Mesodermal cell (in vitro differentiated cells): ENCODE measurements around the gene CHD6.

Experiments used
- H3K27ac ChIP-seq: 2 replicates; pipeline ENCODE4 v1.7.0; 2013; ENCODE audit warnings: mild to moderate bottlenecking, low read depth, low read length, moderate library complexity; ENCODE audit not compliant: severe bottlenecking
- H3K36me3 ChIP-seq: 2 replicates; pipeline ENCODE4 v1.7.1; 2013; ENCODE audit warnings: mild to moderate bottlenecking, low read length, moderate library complexity; ENCODE audit not compliant: control insufficient read depth, insufficient read depth
- H3K4me1 ChIP-seq: one replicate; pipeline ENCODE4 v1.7.1; 2013; ENCODE audit warnings: mild to moderate bottlenecking, low read length; ENCODE audit not compliant: insufficient read depth, control insufficient read depth, poor library complexity, severe bottlenecking
- H3K4me3 ChIP-seq: 2 replicates; pipeline ENCODE4 v1.7.0; 2013; ENCODE audit warnings: low read length, control low read depth, mild to moderate bottlenecking; ENCODE audit not compliant: insufficient read depth, poor library complexity, severe bottlenecking; ENCODE audit errors: extremely low read depth
- H3K9me3 ChIP-seq: 2 replicates; pipeline ENCODE4 v1.7.1; 2013; ENCODE audit warnings: mild to moderate bottlenecking, low read length, moderate library complexity; ENCODE audit not compliant: control insufficient read depth
- WGBS, 2 experiments: methylation state at CpG; one replicate each; pipeline ENCODE4 v1.1.5; 2013; ENCODE audit warnings: missing lambda C conversion rate in 2 of 2; ENCODE audit not compliant: insufficient coverage in 2 of 2; 5-methylcytosine and 5-hydroxymethylcytosine counted together

Gene CHD6

DNA sequence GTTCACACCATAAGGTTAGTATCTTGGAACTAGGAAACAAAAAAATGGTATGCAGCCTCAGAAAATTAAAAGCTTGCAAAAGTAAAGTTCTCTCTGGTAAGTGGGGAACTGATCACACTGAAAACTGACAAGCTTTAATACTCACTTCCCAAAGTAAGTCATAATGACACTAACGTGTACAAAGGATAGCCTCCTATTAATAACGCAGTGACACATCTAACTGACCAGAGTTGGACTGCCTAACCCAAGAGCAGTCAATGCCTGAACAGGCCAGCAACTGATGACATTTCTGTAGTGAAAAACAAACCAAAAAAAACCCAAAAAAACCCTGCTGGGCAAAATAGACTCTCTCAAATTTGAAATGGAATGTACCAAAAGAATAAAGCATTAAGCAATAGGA, 30.7 kb downstream of the CHD6 start:
- no peaks in the 10 kb centered on the region for H3K4me1 ChIP-seq
- H3K36me3 ChIP-seq: peaks cover 10% of the 10 kb centered on the region
- 95% methylated on average over 2 of the region's 2 CpGs; no CpG with 5 or more reads in 1 of the 2 experiments for WGBS, 2 experiments
- peaks cover 30% of the 10 kb centered on the region for H3K9me3 ChIP-seq
- H3K4me3 ChIP-seq: no peak overlapping the region
- H3K27ac ChIP-seq: no peak overlapping the region

DNA sequence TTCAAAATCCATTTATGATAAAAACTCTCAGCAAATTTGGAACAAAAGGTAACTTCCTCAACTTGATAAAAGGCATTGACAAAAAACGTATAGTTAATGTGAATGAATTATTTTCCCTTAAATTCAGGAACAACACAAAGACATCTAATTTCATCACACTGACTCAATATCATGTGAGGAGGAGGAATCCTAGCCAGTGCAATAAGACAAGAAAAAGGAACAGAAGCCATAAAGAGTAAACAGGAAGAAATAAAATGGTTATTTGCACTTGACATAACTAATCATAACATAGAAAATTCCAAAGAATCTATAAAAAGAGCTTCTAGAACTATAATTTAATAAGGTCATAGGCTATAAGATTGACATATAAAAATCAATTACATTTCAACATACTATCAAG, 31.4 kb downstream of the CHD6 start:
- H3K9me3 ChIP-seq: peaks cover 28% of the 10 kb centered on the region
- no peak overlapping the region for H3K4me3 ChIP-seq
- no CpG with 5 or more reads among the region's 1 CpG for WGBS, 2 experiments
- H3K27ac ChIP-seq: no peak overlapping the region
- H3K36me3 ChIP-seq: peaks cover 10% of the 10 kb centered on the region
- H3K4me1 ChIP-seq: no peaks in the 10 kb centered on the region

DNA sequence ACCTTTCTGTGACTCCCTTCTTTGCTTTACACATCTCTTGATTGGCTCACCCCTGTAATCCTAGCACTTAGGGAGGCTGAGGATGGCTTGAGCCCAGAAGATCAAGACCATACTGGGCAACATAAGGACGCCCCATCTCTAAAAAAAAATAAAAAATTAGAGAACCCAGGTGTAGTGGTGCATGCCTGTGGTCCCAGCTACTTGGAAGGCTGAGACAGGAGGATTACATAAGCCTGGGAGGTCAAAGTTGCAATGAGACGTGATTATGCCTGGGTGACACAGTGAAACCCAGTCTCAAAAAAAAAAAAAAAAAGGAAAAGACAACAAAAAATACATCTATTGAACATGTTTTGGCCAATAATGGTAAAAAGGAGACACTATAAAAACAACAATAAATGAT, 37.8 kb downstream of the CHD6 start:
- H3K4me1 ChIP-seq: peaks cover 6% of the 10 kb centered on the region
- H3K9me3 ChIP-seq: peaks cover 4% of the 10 kb centered on the region
- no peak overlapping the region for H3K27ac ChIP-seq
- WGBS, 2 experiments: no CpG with 5 or more reads among the region's 2 CpGs
- no peak overlapping the region for H3K4me3 ChIP-seq
- H3K36me3 ChIP-seq: no peaks in the 10 kb centered on the region

DNA sequence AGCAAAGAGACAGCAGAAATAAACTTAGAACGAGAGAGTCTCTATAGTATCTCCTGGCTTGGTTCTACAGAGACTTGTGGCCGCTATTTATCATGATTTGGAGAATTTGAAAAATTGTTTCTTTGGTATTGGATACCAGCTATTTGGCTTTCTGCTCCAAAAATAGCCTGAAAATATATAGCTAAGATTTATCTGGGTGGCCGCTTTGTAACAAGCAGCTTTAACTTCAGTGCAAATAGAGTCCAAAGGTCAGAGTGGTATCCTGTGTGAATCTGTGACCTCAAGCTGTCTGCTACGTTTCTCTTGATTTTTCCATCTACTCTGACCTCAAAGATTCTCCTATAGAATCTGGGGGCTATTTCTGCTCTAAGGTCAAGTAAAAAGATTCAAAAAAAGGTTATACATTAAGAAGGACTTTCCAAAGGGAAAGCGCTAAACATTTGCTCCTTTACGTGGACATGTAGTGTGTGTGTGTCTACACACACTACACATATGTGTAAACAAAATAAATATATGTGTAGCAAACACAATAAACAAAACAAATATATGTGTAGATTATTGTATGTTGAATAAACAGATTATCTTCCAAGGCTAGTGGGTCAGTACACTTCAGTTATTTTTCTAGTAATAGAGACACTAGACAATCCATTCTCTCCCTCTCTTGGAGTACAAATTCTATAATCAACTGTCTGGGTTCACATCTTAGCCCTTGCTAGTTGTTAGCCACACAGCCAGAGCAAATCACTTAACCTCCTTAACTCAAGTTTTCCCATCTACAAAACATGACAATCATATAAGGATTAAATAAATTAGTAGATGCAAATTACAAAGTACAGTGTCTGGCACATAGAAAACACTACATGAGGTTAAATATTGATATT, 40.8 kb downstream of the CHD6 start:
- no peak overlapping the region for H3K27ac ChIP-seq
- WGBS, 2 experiments: 100% methylated on average over 2 to 3 of the region's 6 CpGs
- H3K9me3 ChIP-seq: peaks cover 5% of the 10 kb centered on the region
- H3K36me3 ChIP-seq: no peaks in the 10 kb centered on the region
- H3K4me1 ChIP-seq: peaks cover 10% of the 10 kb centered on the region
- no peak overlapping the region for H3K4me3 ChIP-seq

DNA sequence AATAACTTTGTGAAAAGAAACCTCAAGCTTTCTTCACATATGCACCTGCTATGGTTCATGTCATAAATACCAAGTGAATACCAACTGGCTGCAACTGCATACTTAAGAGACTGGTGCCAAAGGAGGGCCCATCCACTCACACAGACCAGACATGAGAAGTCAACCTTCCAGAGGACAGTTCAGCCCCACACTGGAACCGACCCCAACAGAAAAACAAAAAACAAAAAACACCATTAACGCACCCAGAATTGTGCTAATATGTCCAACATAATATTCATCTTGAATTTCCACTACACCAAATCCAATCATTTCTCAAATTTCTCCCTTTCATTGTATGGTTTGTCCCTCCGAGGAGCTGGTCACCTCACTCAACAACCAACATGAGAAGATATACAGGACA, 42.8 kb downstream of the CHD6 start:
- Histone ChIP-seq H3K4me1 (peaks cover 12% of the 10 kb centered on the region), H3K9me3 (peaks cover 5% of the 10 kb centered on the region), H3K36me3 (no peaks in the 10 kb centered on the region), H3K27ac (no peak overlapping the region), H3K4me3 (no peak overlapping the region)
- 94 to 96% methylated on average over 2 to 3 of the region's 3 CpGs for WGBS, 2 experiments

DNA sequence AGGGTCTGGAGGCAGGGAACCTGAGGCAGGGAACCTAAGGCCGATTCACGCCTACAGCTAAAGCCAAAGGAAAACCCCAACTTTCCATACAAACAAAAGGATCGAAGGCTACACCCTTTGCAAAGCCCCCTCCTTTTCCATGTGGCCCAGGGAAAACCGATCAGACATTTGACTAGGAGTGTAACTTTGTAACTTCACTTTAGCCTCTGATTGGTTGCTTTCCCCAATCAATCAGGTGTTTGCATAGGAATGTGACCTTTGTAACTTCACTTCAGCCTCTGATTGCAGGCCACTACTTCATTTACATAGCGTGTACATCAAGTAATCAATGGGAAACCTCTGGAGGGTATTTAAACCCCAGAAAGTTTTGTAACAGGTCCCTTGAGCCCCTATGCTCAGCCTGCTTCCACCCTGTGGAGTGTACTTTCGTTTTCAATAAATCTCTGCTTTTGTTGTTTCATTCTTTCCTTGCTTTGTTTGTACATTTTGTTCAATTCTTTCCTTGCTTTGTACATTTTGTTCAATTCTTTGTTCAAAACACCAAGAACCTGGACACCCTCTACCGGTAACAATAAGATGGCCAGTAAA, 43.3 kb downstream of the CHD6 start:
- H3K27ac ChIP-seq: no peak overlapping the region
- no peaks in the 10 kb centered on the region for H3K36me3 ChIP-seq
- H3K9me3 ChIP-seq: peaks cover 5% of the 10 kb centered on the region
- 92% methylated on average over 2 to 3 of the region's 7 CpGs for WGBS, 2 experiments
- peaks cover 15% of the 10 kb centered on the region for H3K4me1 ChIP-seq
- H3K4me3 ChIP-seq: no peak overlapping the region

DNA sequence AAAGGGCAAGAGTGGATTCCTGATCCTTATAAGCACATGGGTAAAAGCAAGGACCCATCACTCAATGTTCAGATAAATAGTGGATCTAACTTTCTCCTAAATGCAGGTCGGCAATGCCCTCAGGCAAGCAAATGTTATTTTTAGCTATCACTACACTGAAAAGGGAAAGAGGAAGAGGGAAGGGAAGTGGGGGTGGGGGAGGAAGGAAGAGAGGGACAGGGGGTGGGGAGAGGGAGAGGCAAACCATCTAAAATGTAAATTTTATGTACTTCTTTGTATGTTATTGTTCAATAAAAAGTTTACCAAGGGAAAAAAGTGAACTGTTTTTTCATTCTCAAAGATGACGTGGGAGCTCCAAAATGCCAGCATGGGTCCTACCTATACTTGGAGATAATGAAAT, 44.2 kb downstream of the CHD6 start:
- no peak overlapping the region for H3K4me3 ChIP-seq
- 100% methylated on average over 1 of the region's 2 CpGs; no CpG with 5 or more reads in 1 of the 2 experiments for WGBS, 2 experiments
- H3K36me3 ChIP-seq: no peaks in the 10 kb centered on the region
- peaks cover 15% of the 10 kb centered on the region for H3K4me1 ChIP-seq
- no peak overlapping the region for H3K27ac ChIP-seq
- peaks cover 5% of the 10 kb centered on the region for H3K9me3 ChIP-seq

DNA sequence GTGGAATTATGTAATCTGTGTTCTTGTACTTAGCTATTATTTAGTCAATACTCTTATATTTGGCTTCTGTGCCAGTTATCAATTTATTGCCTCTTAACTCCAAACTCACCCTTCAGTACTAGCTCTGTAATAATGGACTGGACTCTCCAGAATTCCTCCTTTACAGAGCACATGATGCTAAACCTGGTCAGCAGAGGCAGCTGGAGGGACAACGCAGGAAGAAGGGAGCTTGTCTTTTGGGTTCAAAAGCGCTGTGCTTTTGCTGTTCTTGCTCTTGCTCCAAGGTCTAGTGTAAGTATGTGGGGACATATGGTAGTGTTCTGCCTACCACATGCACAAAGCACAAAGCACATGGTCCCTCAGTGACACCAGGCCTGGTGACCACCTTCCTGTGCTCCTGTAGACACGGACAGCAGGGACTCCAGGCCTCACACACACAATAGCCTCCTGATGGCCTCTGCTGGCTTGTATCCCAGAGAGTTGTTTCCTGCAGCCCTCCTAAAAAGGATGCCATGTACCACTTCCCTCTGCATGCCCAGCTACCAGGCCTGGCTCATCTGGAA, 46.1 kb downstream of the CHD6 start:
- H3K27ac ChIP-seq: no peak overlapping the region
- H3K36me3 ChIP-seq: peaks cover 6% of the 10 kb centered on the region
- WGBS, 2 experiments: 82 to 92% methylated on average over 1 of the region's 3 CpGs
- H3K4me3 ChIP-seq: no peak overlapping the region
- peaks cover 5% of the 10 kb centered on the region for H3K9me3 ChIP-seq
- H3K4me1 ChIP-seq: peaks cover 15% of the 10 kb centered on the region

DNA sequence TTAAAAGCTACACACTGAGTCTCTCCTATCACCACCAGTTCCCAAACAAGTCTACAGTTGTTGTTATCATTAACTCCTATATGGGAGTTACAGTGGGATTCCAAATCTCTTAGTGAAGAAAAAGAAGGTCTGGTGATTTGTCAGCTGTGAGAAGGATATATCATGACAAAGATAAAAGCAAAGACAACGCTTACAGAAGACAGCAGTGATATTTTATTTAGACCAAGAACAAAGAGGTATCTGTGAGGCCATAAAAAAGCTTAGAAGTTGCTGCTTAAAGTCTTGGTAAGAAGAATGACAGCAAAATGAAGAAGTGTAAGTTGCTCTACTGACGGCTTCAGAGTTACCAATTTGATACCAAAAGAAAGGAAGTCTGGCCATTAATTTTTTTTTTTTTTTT, 47.2 kb downstream of the CHD6 start:
- Histone ChIP-seq H3K4me3 (no peak overlapping the region), H3K4me1 (peaks cover 9% of the 10 kb centered on the region), H3K27ac (peak overlapping the region; percentile 17), H3K9me3 (peaks cover 5% of the 10 kb centered on the region), H3K36me3 (peaks cover 12% of the 10 kb centered on the region)
- 86% methylated on average over 2 of the region's 2 CpGs; no CpG with 5 or more reads in 1 of the 2 experiments for WGBS, 2 experiments

DNA sequence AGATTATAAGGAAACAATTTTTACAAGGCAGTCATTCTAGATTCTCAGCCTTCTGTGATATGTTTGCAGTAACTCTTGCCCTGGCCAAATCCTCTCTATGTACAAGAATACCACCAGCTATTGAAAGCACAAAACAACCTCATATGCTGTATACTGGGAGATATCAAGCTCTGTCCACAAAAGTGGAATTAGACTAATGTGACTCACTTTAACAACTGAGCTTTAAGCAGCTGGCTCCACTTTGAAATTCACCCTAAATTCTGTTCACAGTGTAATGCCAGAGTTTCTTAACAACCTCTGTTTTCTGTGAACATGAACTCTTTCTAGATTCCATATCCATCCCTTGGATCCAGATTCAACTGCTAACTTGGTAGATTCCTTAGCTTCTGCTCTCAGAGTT, 47.6 kb downstream of the CHD6 start:
- H3K27ac ChIP-seq: peak overlapping the region; percentile 17
- H3K4me3 ChIP-seq: no peak overlapping the region
- H3K9me3 ChIP-seq: peaks cover 4% of the 10 kb centered on the region
- peaks cover 9% of the 10 kb centered on the region for H3K4me1 ChIP-seq
- peaks cover 12% of the 10 kb centered on the region for H3K36me3 ChIP-seq

DNA sequence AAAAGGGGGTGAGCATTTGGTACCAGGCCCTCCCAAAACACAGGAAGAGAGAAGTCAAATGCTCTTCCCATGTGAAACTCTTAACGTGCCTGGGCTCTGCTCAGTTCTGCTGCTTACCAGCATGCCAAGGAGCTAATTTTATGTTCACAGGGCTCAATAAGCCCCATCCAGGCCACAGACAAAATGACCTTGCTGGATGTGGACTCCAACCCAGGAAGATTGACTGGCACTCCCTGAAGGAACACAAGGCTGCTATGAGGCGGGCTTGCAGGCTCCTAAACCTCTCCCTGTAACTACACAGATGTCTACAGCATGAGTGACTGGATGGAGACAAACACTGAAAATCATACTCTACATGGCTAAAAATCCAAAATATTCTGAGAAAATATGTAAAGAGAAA, 50.6 kb downstream of the CHD6 start:
- no peak overlapping the region for H3K27ac ChIP-seq
- no peak overlapping the region for H3K4me3 ChIP-seq
- 92 to 100% methylated on average over 1 to 2 of the region's 2 CpGs for WGBS, 2 experiments
- no peaks in the 10 kb centered on the region for H3K9me3 ChIP-seq
- H3K4me1 ChIP-seq: peaks cover 5% of the 10 kb centered on the region
- peaks cover 18% of the 10 kb centered on the region for H3K36me3 ChIP-seq
